Adrenal gland (tissue), 12 donors: ENCODE results near the gene SLC13A5. TPM values are rescaled to one million over a fixed set of nuclear protein-coding genes. Genes with fewer than 3 reads are reported as not detected.

Experiments
- DNase-seq, 7 donors: peaks; one replicate each; pipeline ENCODE4 v3.0.0-alpha.2; 2019 to 2020
- H3K27ac ChIP-seq, 5 donors: fragments of 200-600 bp; sonication (generic) in 4 of 5; 1 replicate in 3 of 5; 2 replicates in 2 of 5; pipeline versions ENCODE4 v1.5.1 to v1.8.0; 2016 to 2020; ENCODE audit warnings: mild to moderate bottlenecking in 1 of 5
- H3K27me3 ChIP-seq: fragments of 200-600 bp; 2 replicates; pipeline ENCODE4 v1.8.0; 2021
- H3K36me3 ChIP-seq, 2 donors: fragments of 200-600 bp; replicated peaks in 1 of 2; 1 replicate in 1 of 2; 2 replicates in 1 of 2; pipeline versions ENCODE4 v1.5.1 to v1.8.0; 2018 to 2022
- H3K4me1 ChIP-seq, 2 donors: fragments of 200-600 bp; replicated peaks in 1 of 2; 1 replicate in 1 of 2; 2 replicates in 1 of 2; pipeline versions ENCODE4 v1.5.1 to v1.8.0; 2018 to 2021
- H3K4me3 ChIP-seq, 4 donors: fragments of 200-600 bp; sonication (generic) in 3 of 4; one replicate each; pipeline ENCODE4 v1.5.1; 2016 to 2018
- H3K9me3 ChIP-seq, 3 donors: fragments of 200-600 bp; sonication (generic) in 1 of 3; replicated peaks in 1 of 3; 1 replicate in 2 of 3; 2 replicates in 1 of 3; pipeline versions ENCODE4 v1.5.1 to v1.8.0; 2016 to 2021
- POLR2A ChIP-seq, 2 donors: fragments of 450-650 bp; IDR thresholded peaks; one replicate each; pipeline ENCODE4 v1.6.1; 2017; ENCODE audit warnings: antibody characterized with exemption in 2 of 2, mild to moderate bottlenecking in 2 of 2, moderate library complexity in 1 of 2
- WGBS, 4 donors: extraction: QIAGEN DNeasy Blood & Tissue Kit in 2 of 4; methylation state at CpG; one replicate each; pipeline versions ENCODE4 v1.1.5 to v1.1.7; 2013 to 2017; 5-methylcytosine and 5-hydroxymethylcytosine counted together
- intact Hi-C, 2 donors: fragments of 100-400 bp; cut with DNase I; formaldehyde crosslinking; loops; one replicate each; pipeline versions ENCODE4 v1.14.1 to v1.15.0; 2022 to 2023
- polyA plus RNA-seq, 3 donors: library from polyadenylated mRNA; stranded (reverse); fragments of 200-250 nt in 2 of 3; fragments of 350-450 nt in 1 of 3; fragmentation: Illumina TruSeq in 1 of 3; extraction: RNeasy Lipid Tissue Mini Kit (QIAGEN cat#74804) in 1 of 3; gene quantifications; one replicate each; pipeline ENCODE4 v1.2.3, GENCODE V29; 2013 to 2014
- total RNA-seq, 9 donors: library from RNA; depleted of rRNA in 4 of 9; stranded (reverse); fragments of >200 nt in 4 of 9; fragments of 120-200 nt in 1 of 9; fragmentation: NEBNext Ultra II Directional in 1 of 9; extraction: Animal tissue kit (Norgen Biotek cat#: 25700) in 1 of 9; gene quantifications; one replicate each; pipeline versions ENCODE4 v1.1.0 to v1.2.4, GENCODE V29; 2013 to 2023
- TF ChIP-seq, protein P1 (sequence below), 6 experiments: fragments of 450-650 bp in 4 of 6; fragments of 200-600 bp in 2 of 6; sonication (generic) in 1 of 6; IDR thresholded peaks; 1 replicate in 5 of 6; 2 replicates in 1 of 6; pipeline versions ENCODE4 v1.5.1 to v1.8.0; 2016 to 2021; ENCODE audit warnings: antibody characterized with exemption in 6 of 6, mild to moderate bottlenecking in 2 of 6, moderate library complexity in 1 of 6
- donor health status: healthy with polysubstance abuse.
- donor health status: Bipolar disorder and iron deficiency.
- donor health status: DM: yes; HTN: yes; CAD: no.
- donor health status: DM: no; HTN: no; CAD: no.
- donor health status: DM: no; HTN: no; CAD: no.
- donor health status: DM: yes; HTN: yes; CAD: no.

SLC13A5 gene
- total and polyA plus RNA-seq, 12 donors = 0.97 to 7.2 (median 3.6) TPM; not detected in 2

GRCh38 chr17:6756425-6757031 is 43.4 kb upstream of the SLC13A5 start:
- H3K36me3 ChIP-seq = peaks cover 0 to 25% of the 10 kb centered on the region in 2 donors
- intact Hi-C loops = no loop called here
- 44 to 55% (median 52%) methylated on average over 9 to 13 of the region's 13 CpGs for WGBS, 4 donors
- H3K27ac ChIP-seq = peak overlapping the region in 3 of 5 donors; percentile 73 to 88 (median 87)
- H3K4me1 ChIP-seq = peaks cover 24 to 47% of the 10 kb centered on the region in 2 donors
- no peaks in the 10 kb centered on the region for H3K9me3 ChIP-seq
- peak overlapping the region; percentile 1 to 55 (median 20) for H3K4me3 ChIP-seq
- DNase-seq = no peak
- H3K27me3 ChIP-seq = no peaks in the 10 kb centered on the region
- no peak for TF ChIP-seq POLR2A (IDR thresholded peaks at IDR 0.05)
- TF ChIP-seq, protein P1, sequence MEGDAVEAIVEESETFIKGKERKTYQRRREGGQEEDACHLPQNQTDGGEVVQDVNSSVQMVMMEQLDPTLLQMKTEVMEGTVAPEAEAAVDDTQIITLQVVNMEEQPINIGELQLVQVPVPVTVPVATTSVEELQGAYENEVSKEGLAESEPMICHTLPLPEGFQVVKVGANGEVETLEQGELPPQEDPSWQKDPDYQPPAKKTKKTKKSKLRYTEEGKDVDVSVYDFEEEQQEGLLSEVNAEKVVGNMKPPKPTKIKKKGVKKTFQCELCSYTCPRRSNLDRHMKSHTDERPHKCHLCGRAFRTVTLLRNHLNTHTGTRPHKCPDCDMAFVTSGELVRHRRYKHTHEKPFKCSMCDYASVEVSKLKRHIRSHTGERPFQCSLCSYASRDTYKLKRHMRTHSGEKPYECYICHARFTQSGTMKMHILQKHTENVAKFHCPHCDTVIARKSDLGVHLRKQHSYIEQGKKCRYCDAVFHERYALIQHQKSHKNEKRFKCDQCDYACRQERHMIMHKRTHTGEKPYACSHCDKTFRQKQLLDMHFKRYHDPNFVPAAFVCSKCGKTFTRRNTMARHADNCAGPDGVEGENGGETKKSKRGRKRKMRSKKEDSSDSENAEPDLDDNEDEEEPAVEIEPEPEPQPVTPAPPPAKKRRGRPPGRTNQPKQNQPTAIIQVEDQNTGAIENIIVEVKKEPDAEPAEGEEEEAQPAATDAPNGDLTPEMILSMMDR (IDR thresholded peaks at IDR 0.05) = no peak

GRCh38 chr17:6755731-6756184 is 42.6 kb upstream of the SLC13A5 start, which contains the start of gene XAF1:
Gene XAF1, plus strand, starts transcription at chr17:6756046. Its CDS starts 33 bp downstream, at chr17:6756079.
- H3K4me3 ChIP-seq = peak within 1 kb of the TSS; percentile 1 to 55 (median 20)
- H3K9me3 ChIP-seq = no peaks in the 10 kb centered on the region
- peak within 1 kb of the TSS; percentile 38 to 88 (median 73) for H3K27ac ChIP-seq
- H3K27me3 ChIP-seq = no peaks in the 10 kb centered on the region
- peaks cover 25 to 48% of the 10 kb centered on the region in 2 donors for H3K4me1 ChIP-seq
- DNase-seq = peak; percentile 31 to 68 (median 52)
- WGBS, 4 donors = 19 to 26% (median 21%) methylated on average over 13 to 14 of the region's 14 CpGs
- intact Hi-C loops = no loop called here
- peaks cover 0 to 19% of the 10 kb centered on the region in 2 donors for H3K36me3 ChIP-seq
- TF ChIP-seq, protein P1 (IDR thresholded peaks at IDR 0.05) = no peak
- TF ChIP-seq POLR2A (IDR thresholded peaks at IDR 0.05) = peak in 1 of 2 donors; percentile 30

- H3K4me1 ChIP-seq = peaks cover 25 to 48% of the 10 kb centered on the region in 2 donors
- H3K36me3 ChIP-seq = peaks cover 0 to 14% of the 10 kb centered on the region in 2 donors
- no peak for TF ChIP-seq POLR2A (IDR thresholded peaks at IDR 0.05)
- TF ChIP-seq, protein P1 (IDR thresholded peaks at IDR 0.05) = no peak
- no peaks in the 10 kb centered on the region for H3K27me3 ChIP-seq
- WGBS, 4 donors = 60 to 70% (median 65%) methylated on average over 5 of the region's 5 CpGs
- H3K27ac ChIP-seq = peak overlapping the region; percentile 38 to 88 (median 73)
- no peak for DNase-seq
- H3K4me3 ChIP-seq = peak overlapping the region in 3 of 4 donors; percentile 1 to 55 (median 32)
- intact Hi-C loops = no loop called here
- no peaks in the 10 kb centered on the region for H3K9me3 ChIP-seq
These were observed 42.1 kb upstream of the SLC13A5 start for GRCh38 chr17:6755281-6755680.

GRCh38 chr17:6753546-6753945 is 40.4 kb upstream of the SLC13A5 start:
- Histone ChIP-seq H3K4me1 (peaks cover 25 to 48% of the 10 kb centered on the region in 2 donors), H3K9me3 (no peaks in the 10 kb centered on the region)

More at GRCh38 chr17:6753546-6753945, 40.4 kb upstream of the SLC13A5 start:
- intact Hi-C loops = no loop called here
- TF ChIP-seq, protein P1 (IDR thresholded peaks at IDR 0.05) = no peak
- no peak for TF ChIP-seq POLR2A (IDR thresholded peaks at IDR 0.05)
- 67 to 79% (median 76%) methylated on average over 6 of the region's 6 CpGs for WGBS, 4 donors
- Histone ChIP-seq H3K27ac (peak overlapping the region; percentile 33 to 94 (median 68)), H3K4me3 (no peak overlapping the region), H3K36me3 (no peaks in the 10 kb centered on the region), H3K27me3 (no peaks in the 10 kb centered on the region)
- no peak for DNase-seq
